Activated naive CD4-positive, alpha-beta T cell treated with anti-CD3 and anti-CD28 coated beads, Interleukin-2, amount 50 U/mL, for 24 hours (primary cell): ENCODE data around the gene MS4A4E.
A peak's percentile ranks its signal among the peaks of the same experiment; 100 is the strongest.
"Not testable (repeated sequence)": the region's sequence is repeated elsewhere in the genome, so short reads cannot be mapped to it uniquely, and the experiment has no call there.

Experiments used
- H3K27ac Mint-ChIP-seq: one replicate; pipeline ENCODE4 v1.8.0; 2021; ENCODE audit warnings: mild to moderate bottlenecking, mixed read lengths
- H3K27me3 Mint-ChIP-seq: one replicate; pipeline ENCODE4 v1.8.0; 2021; ENCODE audit warnings: mixed read lengths
- H3K36me3 Mint-ChIP-seq: one replicate; pipeline ENCODE4 v1.8.0; 2021; ENCODE audit warnings: mixed read lengths
- H3K4me1 Mint-ChIP-seq: one replicate; pipeline ENCODE4 v1.8.0; 2021; ENCODE audit warnings: mixed read lengths
- H3K4me3 Mint-ChIP-seq: one replicate; pipeline ENCODE4 v1.8.0; 2021; ENCODE audit warnings: mild to moderate bottlenecking, mixed read lengths
- H3K9me3 Mint-ChIP-seq: one replicate; pipeline ENCODE4 v1.8.0; 2021; ENCODE audit warnings: mixed read lengths

Gene MS4A4E

GRCh38 chr11:60197442-60197841 lies 45.5 kb downstream of the MS4A4E start:
- no peaks in the 10 kb centered on the region for H3K9me3 Mint-ChIP-seq
- no peaks in the 10 kb centered on the region for H3K36me3 Mint-ChIP-seq
- no peak overlapping the region for H3K4me3 Mint-ChIP-seq
- peaks cover 11% of the 10 kb centered on the region for H3K27me3 Mint-ChIP-seq
- H3K27ac Mint-ChIP-seq, result peak overlapping the region; percentile 2
- no peaks in the 10 kb centered on the region for H3K4me1 Mint-ChIP-seq

GRCh38 chr11:60195923-60196368 lies 47.0 kb downstream of the MS4A4E start:
- H3K27me3 Mint-ChIP-seq, result peaks cover 11% of the 10 kb centered on the region
- H3K36me3 Mint-ChIP-seq, result no peaks in the 10 kb centered on the region
- no peaks in the 10 kb centered on the region for H3K9me3 Mint-ChIP-seq
- no peak overlapping the region for H3K27ac Mint-ChIP-seq
- no peak overlapping the region for H3K4me3 Mint-ChIP-seq
- H3K4me1 Mint-ChIP-seq, result no peaks in the 10 kb centered on the region

GRCh38 chr11:60194511-60194910 lies 48.4 kb downstream of the MS4A4E start:
- Mint-ChIP-seq H3K36me3 (no peaks in the 10 kb centered on the region), H3K27me3 (peaks cover 11% of the 10 kb centered on the region), H3K27ac (no peak overlapping the region), H3K4me1 (no peaks in the 10 kb centered on the region), H3K9me3 (no peaks in the 10 kb centered on the region), H3K4me3 (no peak overlapping the region)

- Mint-ChIP-seq H3K4me3 (no peak overlapping the region), H3K4me1 (no peaks in the 10 kb centered on the region), H3K27me3 (peaks cover 11% of the 10 kb centered on the region), H3K9me3 (no peaks in the 10 kb centered on the region), H3K27ac (no peak overlapping the region), H3K36me3 (no peaks in the 10 kb centered on the region)
Observed at GRCh38 chr11:60193687-60194433, 49.1 kb downstream of the MS4A4E start.

- not testable (repeated sequence) for H3K4me3 Mint-ChIP-seq, H3K4me1 Mint-ChIP-seq, H3K27ac Mint-ChIP-seq, H3K9me3 Mint-ChIP-seq, H3K27me3 Mint-ChIP-seq, H3K36me3 Mint-ChIP-seq
Observed at GRCh38 chr11:60192564-60192963, 50.4 kb downstream of the MS4A4E start.

GRCh38 chr11:60188481-60188880 lies 54.5 kb downstream of the MS4A4E start:
- not testable (repeated sequence) for H3K27ac Mint-ChIP-seq, H3K36me3 Mint-ChIP-seq, H3K9me3 Mint-ChIP-seq, H3K4me1 Mint-ChIP-seq, H3K27me3 Mint-ChIP-seq, H3K4me3 Mint-ChIP-seq

GRCh38 chr11:60186128-60186527 lies 56.8 kb downstream of the MS4A4E start:
- H3K4me3 Mint-ChIP-seq, H3K4me1 Mint-ChIP-seq, H3K9me3 Mint-ChIP-seq, H3K27ac Mint-ChIP-seq, H3K27me3 Mint-ChIP-seq, H3K36me3 Mint-ChIP-seq: not testable (repeated sequence)

- not testable (repeated sequence) for H3K27me3 Mint-ChIP-seq, H3K4me1 Mint-ChIP-seq, H3K4me3 Mint-ChIP-seq
Observed at GRCh38 chr11:60185512-60185827, 57.5 kb downstream of the MS4A4E start.

GRCh38 chr11:60184824-60185511 lies 58.0 kb downstream of the MS4A4E start:
- Mint-ChIP-seq H3K27me3 (peaks cover 10% of the 10 kb centered on the region), H3K4me3 (no peak overlapping the region), H3K9me3 (no peaks in the 10 kb centered on the region), H3K4me1 (no peaks in the 10 kb centered on the region), H3K27ac (no peak overlapping the region), H3K36me3 (no peaks in the 10 kb centered on the region)

More at GRCh38 chr11:60185512-60185827, 57.5 kb downstream of the MS4A4E start:
- not testable (repeated sequence) for H3K27ac Mint-ChIP-seq, H3K36me3 Mint-ChIP-seq, H3K9me3 Mint-ChIP-seq

GRCh38 chr11:60183591-60184205 lies 59.2 kb downstream of the MS4A4E start:
- Mint-ChIP-seq H3K27me3 (peaks cover 14% of the 10 kb centered on the region), H3K4me1 (no peaks in the 10 kb centered on the region), H3K27ac (no peak overlapping the region), H3K4me3 (no peak overlapping the region), H3K36me3 (no peaks in the 10 kb centered on the region), H3K9me3 (no peaks in the 10 kb centered on the region)

GRCh38 chr11:60182541-60183330 lies 60.2 kb downstream of the MS4A4E start, which contains the start of gene MS4A6A:
Gene MS4A6A (minus strand): TSS chr11:60183083. CDS start chr11:60181727, 1,356 bp downstream.
- Mint-ChIP-seq H3K4me3 (no peak within 1 kb of the TSS), H3K36me3 (no peaks in the 10 kb centered on the region), H3K4me1 (no peaks in the 10 kb centered on the region), H3K27me3 (peaks cover 14% of the 10 kb centered on the region), H3K27ac (no peak within 1 kb of the TSS), H3K9me3 (no peaks in the 10 kb centered on the region)

GRCh38 chr11:60175860-60176275 lies 67.1 kb downstream of the MS4A4E start:
- Mint-ChIP-seq H3K27ac (no peak overlapping the region), H3K9me3 (no peaks in the 10 kb centered on the region), H3K4me3 (no peak overlapping the region), H3K27me3 (peaks cover 15% of the 10 kb centered on the region), H3K36me3 (no peaks in the 10 kb centered on the region), H3K4me1 (no peaks in the 10 kb centered on the region)

GRCh38 chr11:60172011-60172410 lies 70.9 kb downstream of the MS4A4E start:
- no peaks in the 10 kb centered on the region for H3K4me1 Mint-ChIP-seq
- H3K27ac Mint-ChIP-seq, result no peak overlapping the region

GRCh38 chr11:60170566-60170965 lies 72.4 kb downstream of the MS4A4E start:
- no peaks in the 10 kb centered on the region for H3K4me1 Mint-ChIP-seq
- peaks cover 11% of the 10 kb centered on the region for H3K27me3 Mint-ChIP-seq
- H3K36me3 Mint-ChIP-seq, result no peaks in the 10 kb centered on the region
- no peak overlapping the region for H3K4me3 Mint-ChIP-seq
- peaks cover 12% of the 10 kb centered on the region for H3K9me3 Mint-ChIP-seq
- H3K27ac Mint-ChIP-seq, result no peak overlapping the region

More at GRCh38 chr11:60172011-60172410, 70.9 kb downstream of the MS4A4E start:
- H3K36me3 Mint-ChIP-seq, result no peaks in the 10 kb centered on the region
- no peak overlapping the region for H3K4me3 Mint-ChIP-seq
- peaks cover 11% of the 10 kb centered on the region for H3K27me3 Mint-ChIP-seq
- H3K9me3 Mint-ChIP-seq, result peaks cover 12% of the 10 kb centered on the region

GRCh38 chr11:60169264-60169915 lies 73.5 kb downstream of the MS4A4E start:
- H3K36me3 Mint-ChIP-seq, result no peaks in the 10 kb centered on the region
- H3K27me3 Mint-ChIP-seq, result peaks cover 10% of the 10 kb centered on the region
- no peak overlapping the region for H3K27ac Mint-ChIP-seq
- peaks cover 12% of the 10 kb centered on the region for H3K9me3 Mint-ChIP-seq
- H3K4me1 Mint-ChIP-seq, result no peaks in the 10 kb centered on the region
- H3K4me3 Mint-ChIP-seq, result no peak overlapping the region
